Measurements from ENCODE around the gene FCRLB. TPM values are rescaled to one million over a fixed set of nuclear protein-coding genes. Genes with fewer than 3 reads are reported as not detected.

Gene FCRLB
- total and polyA plus RNA-seq, 12 donors: 0.11 to 0.88 (median 0.32) TPM

DNA sequence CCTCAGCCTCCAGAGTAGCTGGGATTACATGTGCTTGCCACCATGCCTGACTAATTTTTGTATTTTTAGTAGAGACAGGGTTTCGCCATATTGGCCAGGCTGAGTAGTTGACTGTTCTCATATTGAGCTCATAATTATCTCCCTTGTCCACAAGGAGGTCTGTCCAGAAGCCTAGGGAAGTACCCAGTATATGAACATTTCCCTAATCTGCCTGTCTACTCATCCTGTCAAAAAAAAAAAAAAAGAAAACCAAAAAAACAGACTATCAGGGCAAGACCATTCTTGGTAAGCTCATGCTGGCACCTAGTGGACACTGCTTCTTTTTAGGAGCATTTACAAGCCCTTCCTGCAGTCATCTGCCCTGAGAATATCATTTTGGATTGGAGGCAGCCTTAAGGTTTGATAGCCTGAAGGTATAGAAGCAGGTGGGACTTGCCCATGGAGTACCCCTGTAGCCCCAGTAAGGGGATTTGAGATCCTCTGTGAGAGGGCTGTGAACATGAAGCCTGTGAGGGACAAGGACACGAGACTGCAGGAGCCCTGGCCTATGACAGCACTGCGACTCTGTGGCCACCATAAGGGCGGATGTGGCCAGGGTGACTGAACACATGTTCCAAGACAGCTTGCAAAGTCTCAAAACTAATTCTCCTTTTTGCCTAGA is 17.4 kb downstream of the FCRLB start:
- peaks cover 0 to 9% (median 0%) of the 10 kb centered on the region in 7 donors for H3K27me3 ChIP-seq
- H3K27ac ChIP-seq: peak overlapping the region in 4 of 10 donors; percentile 26 to 86 (median 36)
- intact Hi-C loops (cut with DNase I): no loop called here
- no peak overlapping the region for H3K4me3 ChIP-seq
- H3K9me3 ChIP-seq: no peaks in the 10 kb centered on the region
- peak; percentile 22 to 27 for DNase-seq
- ATAC-seq: peak; percentile 41 to 74 (median 66)
- H3K36me3 ChIP-seq: no peaks in the 10 kb centered on the region
- WGBS, 2 donors: 84 to 85% methylated on average over 4 of the region's 4 CpGs
- H3K4me1 ChIP-seq: peaks cover 0 to 43% (median 0%) of the 10 kb centered on the region in 9 donors
- TF ChIP-seq, protein P1, sequence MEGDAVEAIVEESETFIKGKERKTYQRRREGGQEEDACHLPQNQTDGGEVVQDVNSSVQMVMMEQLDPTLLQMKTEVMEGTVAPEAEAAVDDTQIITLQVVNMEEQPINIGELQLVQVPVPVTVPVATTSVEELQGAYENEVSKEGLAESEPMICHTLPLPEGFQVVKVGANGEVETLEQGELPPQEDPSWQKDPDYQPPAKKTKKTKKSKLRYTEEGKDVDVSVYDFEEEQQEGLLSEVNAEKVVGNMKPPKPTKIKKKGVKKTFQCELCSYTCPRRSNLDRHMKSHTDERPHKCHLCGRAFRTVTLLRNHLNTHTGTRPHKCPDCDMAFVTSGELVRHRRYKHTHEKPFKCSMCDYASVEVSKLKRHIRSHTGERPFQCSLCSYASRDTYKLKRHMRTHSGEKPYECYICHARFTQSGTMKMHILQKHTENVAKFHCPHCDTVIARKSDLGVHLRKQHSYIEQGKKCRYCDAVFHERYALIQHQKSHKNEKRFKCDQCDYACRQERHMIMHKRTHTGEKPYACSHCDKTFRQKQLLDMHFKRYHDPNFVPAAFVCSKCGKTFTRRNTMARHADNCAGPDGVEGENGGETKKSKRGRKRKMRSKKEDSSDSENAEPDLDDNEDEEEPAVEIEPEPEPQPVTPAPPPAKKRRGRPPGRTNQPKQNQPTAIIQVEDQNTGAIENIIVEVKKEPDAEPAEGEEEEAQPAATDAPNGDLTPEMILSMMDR (IDR thresholded peaks at IDR 0.05): peak in 6 of 9 donors; percentile 34 to 53 (median 40)

DNA sequence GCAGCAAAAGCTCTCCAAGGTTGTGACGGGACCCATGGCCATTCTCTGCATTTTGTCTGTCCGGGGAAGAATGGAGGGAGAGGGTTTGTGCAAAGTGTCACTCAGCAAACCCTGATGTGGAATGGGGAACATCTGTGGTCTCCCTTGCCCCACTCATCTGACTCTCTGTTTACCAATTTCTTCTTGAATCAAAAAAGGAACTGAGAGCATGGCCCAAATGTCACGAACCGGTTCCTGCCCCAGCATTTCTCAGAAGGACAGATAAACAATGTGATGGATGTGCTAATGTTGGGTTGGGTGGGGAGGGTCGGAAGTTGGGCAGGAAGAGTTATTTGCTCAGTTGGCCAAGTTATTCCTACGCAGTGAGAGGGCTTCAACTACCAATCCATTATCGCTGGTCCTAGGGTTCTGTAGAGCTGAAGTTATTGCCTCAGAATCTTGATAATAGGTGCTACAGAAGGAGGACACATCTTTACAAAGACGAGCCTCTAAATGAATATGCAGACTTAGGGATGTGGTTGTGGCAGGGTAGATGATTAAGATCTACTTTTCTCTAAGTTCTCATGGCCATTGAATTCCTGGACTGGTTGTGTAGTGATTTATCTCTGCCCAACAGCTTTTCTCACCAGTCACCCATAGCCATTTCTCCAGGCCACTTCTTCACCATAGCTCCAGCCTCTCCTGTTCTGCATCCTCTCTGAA is 18.7 kb downstream of the FCRLB start:
- Histone ChIP-seq H3K4me3 (no peak overlapping the region), H3K27me3 (peaks cover 0 to 9% (median 0%) of the 10 kb centered on the region in 7 donors), H3K36me3 (no peaks in the 10 kb centered on the region), H3K27ac (peak overlapping the region in 2 of 10 donors; percentile 26 to 86), H3K4me1 (peaks cover 0 to 46% (median 0%) of the 10 kb centered on the region in 9 donors), H3K9me3 (no peaks in the 10 kb centered on the region)
- 47 to 62% methylated on average over 8 of the region's 8 CpGs for WGBS, 2 donors
- peak in 6 of 8 donors; percentile 41 to 59 (median 45) for ATAC-seq
- TF ChIP-seq, protein P1 (IDR thresholded peaks at IDR 0.05): no peak
- intact Hi-C loops (cut with DNase I): loop anchor here in 9 of 10 donors (5.0 to 10.0 kb wide), 7 partner anchors 93 to 345 kb away; no protein-coding TSS in a partner anchor
- peak in 1 of 2 donors; percentile 12 for DNase-seq

DNA sequence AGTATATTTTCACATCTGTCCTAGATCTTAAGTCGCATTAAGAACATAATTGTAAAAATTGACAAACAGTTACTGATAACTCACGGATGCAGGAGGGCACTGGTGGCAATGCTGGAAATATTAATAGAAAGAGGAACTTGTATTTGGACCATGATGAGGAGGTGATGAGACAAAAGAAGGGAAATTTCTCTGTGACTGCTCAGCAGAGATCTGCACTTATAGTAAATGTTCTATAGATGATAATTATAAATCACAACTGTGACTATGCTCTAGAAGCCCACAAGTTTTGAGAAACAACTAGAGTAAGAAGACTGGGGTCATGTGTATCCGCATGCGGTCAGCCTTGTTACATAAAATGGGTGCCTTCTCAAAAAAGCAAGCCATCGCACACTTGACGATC is 19.6 kb downstream of the FCRLB start:
- Histone ChIP-seq H3K36me3 (no peaks in the 10 kb centered on the region), H3K4me3 (no peak overlapping the region), H3K4me1 (peaks cover 0 to 46% (median 0%) of the 10 kb centered on the region in 9 donors), H3K9me3 (no peaks in the 10 kb centered on the region), H3K27ac (peak overlapping the region in 3 of 10 donors; percentile 24 to 86 (median 24)), H3K27me3 (peaks cover 0 to 9% (median 0%) of the 10 kb centered on the region in 7 donors)
- no peak for ATAC-seq
- WGBS, 2 donors: 84 to 88% methylated on average over 6 of the region's 6 CpGs
- no peak for DNase-seq
- intact Hi-C loops (cut with DNase I): loop anchor here (1.0 to 10.0 kb wide), 8 partner anchors 94 to 346 kb away; no protein-coding TSS in a partner anchor
- TF ChIP-seq, protein P1 (IDR thresholded peaks at IDR 0.05): no peak

DNA sequence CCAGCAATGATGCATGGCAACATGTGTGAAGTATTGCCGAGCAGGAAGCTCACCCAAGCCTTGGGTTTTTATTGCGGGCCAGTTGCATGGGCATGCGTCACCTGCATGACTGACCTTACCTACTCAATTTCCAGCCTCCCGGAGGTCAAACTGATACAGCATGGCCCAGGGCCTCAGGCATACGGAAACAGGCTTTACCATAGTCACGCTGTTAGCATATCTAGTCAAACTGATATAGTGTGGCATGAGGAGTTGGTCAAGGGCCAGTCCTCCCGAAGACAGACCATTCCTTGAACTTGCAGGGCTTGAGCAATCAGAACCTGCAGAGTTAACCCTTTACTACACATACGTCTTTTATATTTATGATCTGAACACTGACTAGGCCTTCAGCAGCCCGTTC is 21.9 kb downstream of the FCRLB start:
- Histone ChIP-seq H3K4me3 (no peak overlapping the region), H3K27me3 (peaks cover 0 to 13% (median 0%) of the 10 kb centered on the region in 7 donors), H3K27ac (no peak overlapping the region), H3K4me1 (peaks cover 0 to 42% (median 0%) of the 10 kb centered on the region in 9 donors), H3K36me3 (no peaks in the 10 kb centered on the region), H3K9me3 (no peaks in the 10 kb centered on the region)
- WGBS, 2 donors: 81 to 83% methylated on average over 9 of the region's 9 CpGs
- DNase-seq (no peak), ATAC-seq (no peak)
- TF ChIP-seq, protein P1 (IDR thresholded peaks at IDR 0.05): no peak
- intact Hi-C loops (cut with DNase I): loop anchor here in 9 of 10 donors (5.0 to 10.0 kb wide), 7 partner anchors 96 to 348 kb away; no protein-coding TSS in a partner anchor
